ENCODE measurements around the gene ABHD12.

Gene ABHD12

DNA sequence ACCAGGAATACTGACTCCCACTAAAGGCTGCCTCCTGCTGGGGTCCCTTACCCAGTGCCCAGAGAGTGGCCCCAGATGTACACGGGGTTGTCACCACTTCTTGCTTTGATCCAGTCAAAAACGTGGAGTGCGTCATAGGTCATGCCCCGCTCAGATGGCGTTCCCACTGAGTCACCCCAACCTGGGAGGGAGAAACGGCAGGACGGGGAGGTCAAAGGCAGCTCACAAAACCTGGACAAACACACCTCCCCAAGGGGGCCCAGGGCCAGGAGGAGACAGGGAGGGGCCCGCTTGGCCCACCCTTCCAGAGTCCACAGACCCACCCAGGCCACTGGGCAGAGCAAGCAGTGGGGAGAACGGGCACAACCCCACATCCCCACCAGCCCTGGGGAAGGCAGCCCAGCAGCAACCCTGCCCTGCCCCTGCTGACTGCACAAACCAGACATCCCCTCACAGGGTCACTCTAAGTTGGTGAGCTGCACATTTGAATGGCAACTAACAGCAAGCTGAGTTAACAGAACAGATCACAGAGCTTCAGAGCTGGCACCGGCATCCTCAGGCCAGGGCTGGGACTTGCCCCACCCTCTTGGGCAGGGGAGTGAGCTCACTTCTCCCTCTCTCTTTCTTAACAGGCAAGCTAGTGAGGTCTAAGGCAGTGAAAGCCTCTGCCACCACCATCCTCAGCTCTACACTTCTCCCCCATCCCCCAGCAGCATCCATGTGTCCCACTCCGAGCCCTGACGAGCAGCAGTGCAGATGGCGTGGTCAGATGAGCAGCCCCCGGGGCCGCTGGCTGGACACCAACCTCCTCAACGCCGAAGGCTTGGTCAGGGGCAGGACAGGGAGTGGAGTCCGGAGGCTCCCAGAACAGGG, 81.0 kb downstream of the ABHD12 start:
- Histone ChIP-seq H3K9ac (ENCODE audit: low read length) (peak overlapping the region; percentile 85), H3K4me3 (ENCODE audit: low read length) (peak overlapping the region; percentile 76), H3K36me3 (ENCODE audit: control insufficient read depth, insufficient read depth, low read length, severe bottlenecking) (peaks cover 3% of the 10 kb centered on the region), H3K9me3 (ENCODE audit: control insufficient read depth, low read length) (no peaks in the 10 kb centered on the region), H3K4me1 (ENCODE audit: control insufficient read depth, insufficient read depth, low read length) (peaks cover 29% of the 10 kb centered on the region), H3K27me3 (replicated peaks; ENCODE audit: control insufficient read depth, insufficient read depth, low read length) (no peaks in the 10 kb centered on the region)
- peak; percentile 67 for DNase-seq (ENCODE audit: low read depth)

DNA sequence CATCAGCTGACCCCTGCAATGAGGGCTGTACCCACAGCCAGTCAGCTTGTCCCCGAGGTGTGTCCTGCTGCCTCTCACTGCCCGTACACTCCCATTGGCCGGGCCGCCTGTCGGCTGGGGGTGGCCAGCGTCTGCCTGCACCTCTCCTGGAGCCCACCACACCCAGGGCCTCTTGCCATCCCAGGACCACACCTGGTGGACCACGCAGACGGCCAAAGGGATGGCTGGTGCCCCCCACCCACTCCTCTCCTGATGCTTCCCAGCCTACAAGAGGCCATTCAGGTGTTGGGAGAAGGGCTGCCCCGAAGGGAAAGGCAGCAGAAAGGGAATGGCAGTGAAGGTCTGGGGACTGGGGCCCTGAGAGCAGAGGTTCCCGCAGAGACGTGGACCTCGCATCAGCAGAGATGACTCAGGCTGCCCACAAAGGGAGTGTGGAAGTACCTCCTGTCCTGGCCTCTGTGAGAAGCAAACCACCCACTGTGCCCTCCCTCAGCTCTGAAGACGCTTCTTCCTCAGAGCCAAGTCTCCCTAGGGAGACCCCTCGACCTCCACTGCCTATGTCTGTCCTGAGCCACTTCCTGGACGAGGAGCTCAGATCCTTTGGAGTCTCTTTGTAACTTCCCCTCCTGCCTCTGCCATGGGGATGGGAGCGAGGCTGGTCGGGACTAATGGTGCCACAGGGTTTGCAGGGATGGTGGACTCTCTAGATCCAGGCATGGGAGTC, 81.8 kb downstream of the ABHD12 start:
- Histone ChIP-seq H3K4me1 (ENCODE audit: control insufficient read depth, insufficient read depth, low read length) (peaks cover 29% of the 10 kb centered on the region), H3K36me3 (ENCODE audit: control insufficient read depth, insufficient read depth, low read length, severe bottlenecking) (peaks cover 3% of the 10 kb centered on the region), H3K4me3 (ENCODE audit: low read length) (no peak overlapping the region), H3K9me3 (ENCODE audit: control insufficient read depth, low read length) (no peaks in the 10 kb centered on the region), H3K27me3 (replicated peaks; ENCODE audit: control insufficient read depth, insufficient read depth, low read length) (no peaks in the 10 kb centered on the region), H3K9ac (ENCODE audit: low read length) (peak overlapping the region; percentile 85)
- peak; percentile 37 for DNase-seq (ENCODE audit: low read depth)

DNA sequence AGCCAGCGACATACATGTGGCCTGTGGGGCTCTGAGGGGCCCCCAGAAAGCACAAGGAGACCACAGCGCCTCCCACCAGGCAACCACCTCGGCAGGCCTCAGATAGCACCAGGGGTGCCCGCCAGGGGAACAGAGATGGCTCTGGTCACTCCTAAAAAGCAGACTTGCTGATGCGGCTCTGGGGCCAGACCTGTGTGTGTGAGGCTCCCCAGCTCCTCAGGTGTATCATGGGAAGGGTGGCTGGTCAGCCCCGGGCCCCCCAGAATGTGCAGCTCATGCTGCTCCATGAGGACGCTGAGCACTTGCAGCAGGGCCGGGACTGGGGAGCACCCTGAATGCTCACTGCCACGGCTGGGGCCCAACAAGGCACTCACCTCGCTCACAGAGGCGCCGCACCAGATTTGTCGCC, 82.5 kb downstream of the ABHD12 start:
- no peak for DNase-seq (ENCODE audit: low read depth)
- peaks cover 29% of the 10 kb centered on the region for H3K4me1 ChIP-seq (ENCODE audit: control insufficient read depth, insufficient read depth, low read length)
- no peak overlapping the region for H3K4me3 ChIP-seq (ENCODE audit: low read length)
- H3K9me3 ChIP-seq (ENCODE audit: control insufficient read depth, low read length): no peaks in the 10 kb centered on the region
- peaks cover 10% of the 10 kb centered on the region for H3K36me3 ChIP-seq (ENCODE audit: control insufficient read depth, insufficient read depth, low read length, severe bottlenecking)
- H3K9ac ChIP-seq (ENCODE audit: low read length): no peak overlapping the region
- H3K27me3 ChIP-seq (replicated peaks; ENCODE audit: control insufficient read depth, insufficient read depth, low read length): no peaks in the 10 kb centered on the region

GRCh38 chr20:25306991-25307903, 83.4 kb downstream of the ABHD12 start:
- DNase-seq (ENCODE audit: low read depth): no peak
- Histone ChIP-seq H3K9me3 (ENCODE audit: control insufficient read depth, low read length) (no peaks in the 10 kb centered on the region), H3K27me3 (replicated peaks; ENCODE audit: control insufficient read depth, insufficient read depth, low read length) (no peaks in the 10 kb centered on the region), H3K36me3 (ENCODE audit: control insufficient read depth, insufficient read depth, low read length, severe bottlenecking) (peaks cover 14% of the 10 kb centered on the region), H3K9ac (ENCODE audit: low read length) (no peak overlapping the region), H3K4me3 (ENCODE audit: low read length) (no peak overlapping the region), H3K4me1 (ENCODE audit: control insufficient read depth, insufficient read depth, low read length) (peaks cover 29% of the 10 kb centered on the region)

DNA sequence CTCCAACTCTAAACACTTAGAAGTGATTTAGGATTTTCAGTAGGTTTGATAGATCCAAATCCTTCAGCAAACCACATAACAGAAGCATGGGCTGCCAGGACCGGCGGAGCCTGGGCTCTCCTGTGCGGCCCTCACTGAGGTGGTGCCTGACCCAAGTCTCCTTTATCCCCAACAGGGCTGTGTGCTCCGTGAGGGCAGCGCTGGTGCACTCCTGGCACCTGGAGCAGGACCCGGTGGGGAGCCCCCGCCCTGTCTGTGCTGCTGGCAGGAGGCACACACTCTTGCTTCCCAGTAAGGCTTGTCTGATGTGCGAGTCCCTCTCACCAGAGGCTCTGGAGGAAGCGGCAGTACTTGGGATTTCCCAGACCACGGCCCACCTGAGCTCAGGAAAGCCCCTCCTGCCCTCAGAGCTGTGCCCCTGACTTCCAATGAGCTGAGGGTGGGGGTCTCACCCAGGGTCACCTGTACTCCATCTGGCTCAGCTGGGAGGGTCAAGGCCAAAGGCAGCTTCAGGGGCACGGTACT, 86.5 kb downstream of the ABHD12 start:
- H3K36me3 ChIP-seq (ENCODE audit: control insufficient read depth, insufficient read depth, low read length, severe bottlenecking): peaks cover 19% of the 10 kb centered on the region

GRCh38 chr20:25303292-25304024, 87.2 kb downstream of the ABHD12 start:
- H3K4me3 ChIP-seq (ENCODE audit: low read length): no peak overlapping the region
- no peak overlapping the region for H3K9ac ChIP-seq (ENCODE audit: low read length)
- peaks cover 21% of the 10 kb centered on the region for H3K4me1 ChIP-seq (ENCODE audit: control insufficient read depth, insufficient read depth, low read length)
- DNase-seq (ENCODE audit: low read depth): no peak
- H3K36me3 ChIP-seq (ENCODE audit: control insufficient read depth, insufficient read depth, low read length, severe bottlenecking): peaks cover 19% of the 10 kb centered on the region
- H3K9me3 ChIP-seq (ENCODE audit: control insufficient read depth, low read length): no peaks in the 10 kb centered on the region
- H3K27me3 ChIP-seq (replicated peaks; ENCODE audit: control insufficient read depth, insufficient read depth, low read length): no peaks in the 10 kb centered on the region

More for the DNA sequence above, 86.5 kb downstream of the ABHD12 start:
- no peak overlapping the region for H3K9ac ChIP-seq (ENCODE audit: low read length)
- H3K4me3 ChIP-seq (ENCODE audit: low read length): no peak overlapping the region
- no peak for DNase-seq (ENCODE audit: low read depth)
- H3K27me3 ChIP-seq (replicated peaks; ENCODE audit: control insufficient read depth, insufficient read depth, low read length): no peaks in the 10 kb centered on the region
- peaks cover 24% of the 10 kb centered on the region for H3K4me1 ChIP-seq (ENCODE audit: control insufficient read depth, insufficient read depth, low read length)
- no peaks in the 10 kb centered on the region for H3K9me3 ChIP-seq (ENCODE audit: control insufficient read depth, low read length)

DNA sequence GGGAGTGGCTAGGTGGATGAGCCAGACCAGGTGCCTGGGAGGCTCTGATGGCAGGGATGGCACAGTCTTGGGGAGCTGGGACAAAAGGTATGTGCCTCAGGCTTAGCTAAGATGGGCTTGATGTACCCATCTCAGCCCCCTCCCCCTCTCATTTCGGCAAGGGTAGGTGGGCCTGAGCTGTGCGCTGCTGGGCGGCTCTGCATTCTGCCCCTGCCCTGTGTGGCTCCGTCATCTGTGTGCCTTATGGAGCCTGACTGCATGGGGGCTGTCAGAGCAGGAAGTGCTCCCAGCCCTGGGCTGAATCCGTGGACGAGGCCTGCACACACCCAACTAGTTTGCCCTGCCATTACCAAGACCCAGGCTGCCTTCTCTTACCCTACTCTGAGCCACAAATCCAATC, 88.0 kb downstream of the ABHD12 start:
- no peak for DNase-seq (ENCODE audit: low read depth)
- H3K27me3 ChIP-seq (replicated peaks; ENCODE audit: control insufficient read depth, insufficient read depth, low read length): no peaks in the 10 kb centered on the region
- no peak overlapping the region for H3K9ac ChIP-seq (ENCODE audit: low read length)
- H3K4me3 ChIP-seq (ENCODE audit: low read length): no peak overlapping the region
- H3K4me1 ChIP-seq (ENCODE audit: control insufficient read depth, insufficient read depth, low read length): peaks cover 21% of the 10 kb centered on the region
- no peaks in the 10 kb centered on the region for H3K9me3 ChIP-seq (ENCODE audit: control insufficient read depth, low read length)
- H3K36me3 ChIP-seq (ENCODE audit: control insufficient read depth, insufficient read depth, low read length, severe bottlenecking): peaks cover 16% of the 10 kb centered on the region

DNA sequence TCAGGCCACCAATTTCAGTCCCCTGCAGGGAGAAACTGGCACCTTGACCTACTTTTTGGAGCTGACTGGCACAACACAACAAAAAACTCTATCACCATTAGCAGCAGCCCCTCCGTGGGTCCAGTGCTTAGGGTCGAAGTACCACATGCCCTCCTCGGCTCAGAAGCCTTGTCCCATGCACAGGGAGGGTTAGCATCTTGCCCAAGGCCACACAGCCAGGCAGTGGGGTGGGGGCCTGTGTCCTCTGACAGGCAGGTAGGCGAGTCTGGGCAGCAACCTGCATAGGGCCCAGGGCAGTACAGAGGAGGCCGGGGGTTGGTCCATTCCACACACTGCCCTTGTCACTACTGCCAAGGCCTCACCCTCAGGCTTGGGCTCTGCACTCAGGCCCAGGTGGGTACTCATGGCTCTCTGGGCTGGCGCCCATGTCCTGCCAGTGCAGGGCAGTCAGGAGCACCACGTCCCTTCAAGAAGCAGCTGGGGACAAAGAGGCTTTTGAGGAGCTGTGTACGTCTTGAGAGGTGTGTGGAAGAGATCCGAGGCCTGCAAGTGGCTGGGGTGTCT, 89.2 kb downstream of the ABHD12 start:
- Histone ChIP-seq H3K9ac (ENCODE audit: low read length) (no peak overlapping the region), H3K9me3 (ENCODE audit: control insufficient read depth, low read length) (no peaks in the 10 kb centered on the region), H3K4me1 (ENCODE audit: control insufficient read depth, insufficient read depth, low read length) (peaks cover 30% of the 10 kb centered on the region), H3K27me3 (replicated peaks; ENCODE audit: control insufficient read depth, insufficient read depth, low read length) (no peaks in the 10 kb centered on the region), H3K36me3 (ENCODE audit: control insufficient read depth, insufficient read depth, low read length, severe bottlenecking) (peaks cover 16% of the 10 kb centered on the region), H3K4me3 (ENCODE audit: low read length) (no peak overlapping the region)
- DNase-seq (ENCODE audit: low read depth): no peak

GRCh38 chr20:25300496-25301170, 90.0 kb downstream of the ABHD12 start:
- no peak overlapping the region for H3K4me3 ChIP-seq (ENCODE audit: low read length)
- no peaks in the 10 kb centered on the region for H3K9me3 ChIP-seq (ENCODE audit: control insufficient read depth, low read length)
- no peak overlapping the region for H3K9ac ChIP-seq (ENCODE audit: low read length)
- H3K4me1 ChIP-seq (ENCODE audit: control insufficient read depth, insufficient read depth, low read length): peaks cover 38% of the 10 kb centered on the region
- no peaks in the 10 kb centered on the region for H3K27me3 ChIP-seq (replicated peaks; ENCODE audit: control insufficient read depth, insufficient read depth, low read length)
- peak; percentile 6 for DNase-seq (ENCODE audit: low read depth)
- peaks cover 18% of the 10 kb centered on the region for H3K36me3 ChIP-seq (ENCODE audit: control insufficient read depth, insufficient read depth, low read length, severe bottlenecking)

GRCh38 chr20:25299806-25300205, 90.8 kb downstream of the ABHD12 start:
- DNase-seq (ENCODE audit: low read depth): peak; percentile 20
- Histone ChIP-seq H3K36me3 (ENCODE audit: control insufficient read depth, insufficient read depth, low read length, severe bottlenecking) (peaks cover 26% of the 10 kb centered on the region), H3K9ac (ENCODE audit: low read length) (no peak overlapping the region), H3K4me1 (ENCODE audit: control insufficient read depth, insufficient read depth, low read length) (peaks cover 45% of the 10 kb centered on the region), H3K27me3 (replicated peaks; ENCODE audit: control insufficient read depth, insufficient read depth, low read length) (no peaks in the 10 kb centered on the region), H3K4me3 (ENCODE audit: low read length) (no peak overlapping the region), H3K9me3 (ENCODE audit: control insufficient read depth, low read length) (no peaks in the 10 kb centered on the region)

Measured in adipocyte (in vitro differentiated cells).